Stimulated activated effector memory CD8-positive, alpha-beta T cell treated with anti-CD3 and anti-CD28 coated beads, Interleukin-12 subunit alpha, Interleukin-12 subunit beta, amount 100 ng/mL, for 72 hours (primary cell): ENCODE results near the gene ANGEL1.

Experiments used
- ATAC-seq: fragments of 150-1000 bp; cut with Tn5 transposase; 2 replicates; pipeline ENCODE4 v1.10.0; 2021
- DNase-seq, 2 donors: peaks; one replicate each; pipeline ENCODE4 v3.0.0; 2021 to 2022; ENCODE audit warnings: low spot score in 2 of 2
- H3K27ac Mint-ChIP-seq: one replicate; pipeline ENCODE4 v1.8.0; 2022; ENCODE audit warnings: mild to moderate bottlenecking, mixed read lengths
- H3K36me3 Mint-ChIP-seq: one replicate; pipeline ENCODE4 v1.8.0; 2022; ENCODE audit warnings: mild to moderate bottlenecking, mixed read lengths
- H3K4me1 Mint-ChIP-seq: one replicate; pipeline ENCODE4 v1.8.0; 2022; ENCODE audit warnings: mixed read lengths
- H3K4me3 Mint-ChIP-seq: one replicate; pipeline ENCODE4 v1.8.0; 2022; ENCODE audit warnings: mild to moderate bottlenecking, mixed read lengths
- H3K9me3 Mint-ChIP-seq: one replicate; pipeline ENCODE4 v1.8.0; 2022; ENCODE audit warnings: mixed read lengths

Gene ANGEL1

DNA sequence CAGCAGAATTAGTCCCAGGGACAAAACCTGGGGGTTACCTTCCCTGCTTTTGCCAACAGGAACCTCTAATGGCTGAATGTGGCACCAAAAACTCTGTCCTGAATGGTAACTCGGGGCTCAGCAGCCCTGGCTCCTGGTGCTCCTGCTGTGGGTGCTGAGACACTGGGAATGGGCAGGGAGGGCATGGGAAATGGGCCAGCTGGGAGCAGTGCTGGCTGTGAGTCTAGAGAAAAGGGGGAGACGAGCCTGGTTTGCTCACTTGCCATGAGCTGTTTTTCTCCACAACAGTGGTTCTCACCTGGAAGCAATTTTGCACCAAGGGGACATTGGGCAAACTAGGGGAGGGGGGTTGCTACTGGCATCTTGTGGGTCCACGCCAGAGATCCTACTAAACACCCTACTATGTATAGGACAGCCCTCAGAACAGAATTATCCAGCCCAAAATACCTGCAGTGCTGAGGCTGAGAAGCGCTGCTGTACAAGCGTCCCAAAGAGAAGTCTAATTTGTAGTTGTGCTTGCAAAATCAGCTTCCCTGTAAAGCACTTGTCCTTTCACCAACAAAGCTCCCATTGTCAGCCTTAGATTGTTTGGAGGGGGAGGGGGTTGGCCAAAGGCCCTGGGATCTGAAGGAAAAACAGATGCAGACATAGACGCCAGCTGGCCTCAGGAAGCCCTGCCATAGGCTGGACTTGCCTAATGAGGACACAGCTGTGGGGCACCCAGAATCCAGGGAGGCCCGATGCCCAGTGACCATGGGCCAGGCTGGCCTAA is 17.2 kb upstream of the ANGEL1 start:
- H3K36me3 Mint-ChIP-seq: no peaks in the 10 kb centered on the region
- no peaks in the 10 kb centered on the region for H3K9me3 Mint-ChIP-seq
- no peak for DNase-seq
- H3K4me3 Mint-ChIP-seq: no peak overlapping the region
- no peak for ATAC-seq
- H3K4me1 Mint-ChIP-seq: no peaks in the 10 kb centered on the region
- H3K27ac Mint-ChIP-seq: no peak overlapping the region

DNA sequence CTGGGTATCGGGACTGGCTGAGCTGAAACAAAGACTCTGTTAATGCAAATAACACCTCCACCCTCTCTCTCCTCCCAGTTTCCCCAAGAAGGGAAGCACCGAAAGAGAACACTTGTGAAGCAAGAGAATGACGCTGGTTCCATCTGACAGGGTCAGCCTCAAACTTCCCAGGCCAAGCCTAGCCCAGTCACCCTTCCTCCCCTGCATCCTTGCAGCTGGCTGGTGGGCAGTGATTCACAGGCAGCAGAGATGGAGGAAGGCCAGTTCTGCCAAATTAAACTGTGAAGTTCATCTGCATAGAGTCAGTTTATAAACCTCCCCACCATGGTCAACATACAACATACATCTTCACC is 16.3 kb upstream of the ANGEL1 start:
- no peaks in the 10 kb centered on the region for H3K9me3 Mint-ChIP-seq
- H3K4me1 Mint-ChIP-seq: no peaks in the 10 kb centered on the region
- no peaks in the 10 kb centered on the region for H3K36me3 Mint-ChIP-seq
- H3K4me3 Mint-ChIP-seq: no peak overlapping the region
- ATAC-seq (no peak), DNase-seq (no peak)
- H3K27ac Mint-ChIP-seq: no peak overlapping the region

DNA sequence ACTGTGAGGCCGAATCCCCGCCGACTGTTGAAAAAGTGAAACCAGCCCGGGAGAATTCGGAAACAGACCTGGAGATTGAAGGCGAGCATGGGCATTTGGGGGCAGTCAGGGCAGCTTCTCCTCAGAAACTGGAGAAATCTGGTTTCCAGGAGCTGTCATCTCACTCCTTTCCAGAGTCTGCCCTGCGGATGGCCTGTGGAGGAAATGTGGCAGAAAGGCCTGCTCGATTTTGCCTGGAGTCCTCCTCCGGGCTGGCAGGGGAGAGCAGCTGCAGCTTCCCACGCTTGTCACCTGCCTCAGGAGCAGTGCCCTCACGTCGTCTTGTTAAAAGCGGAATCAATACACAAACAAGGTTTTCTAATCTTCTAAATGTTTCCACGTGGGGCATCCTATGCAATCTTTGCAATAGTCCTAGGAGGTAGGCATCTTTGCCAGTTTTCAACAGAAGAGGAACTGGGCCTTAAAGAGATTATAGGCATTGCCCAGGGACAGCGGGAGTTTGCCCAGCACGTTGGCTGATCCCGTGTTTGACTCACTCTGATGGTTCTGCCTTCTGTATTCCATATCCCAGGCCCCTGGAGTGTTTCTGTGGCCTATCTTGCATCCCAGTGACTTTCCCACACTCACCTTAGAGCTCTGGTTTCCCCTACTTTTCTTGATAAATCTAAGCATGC is 15.8 kb upstream of the ANGEL1 start:
- no peaks in the 10 kb centered on the region for H3K9me3 Mint-ChIP-seq
- no peaks in the 10 kb centered on the region for H3K36me3 Mint-ChIP-seq
- no peak overlapping the region for H3K27ac Mint-ChIP-seq
- ATAC-seq (no peak), DNase-seq (no peak)
- no peak overlapping the region for H3K4me3 Mint-ChIP-seq
- H3K4me1 Mint-ChIP-seq: no peaks in the 10 kb centered on the region

DNA sequence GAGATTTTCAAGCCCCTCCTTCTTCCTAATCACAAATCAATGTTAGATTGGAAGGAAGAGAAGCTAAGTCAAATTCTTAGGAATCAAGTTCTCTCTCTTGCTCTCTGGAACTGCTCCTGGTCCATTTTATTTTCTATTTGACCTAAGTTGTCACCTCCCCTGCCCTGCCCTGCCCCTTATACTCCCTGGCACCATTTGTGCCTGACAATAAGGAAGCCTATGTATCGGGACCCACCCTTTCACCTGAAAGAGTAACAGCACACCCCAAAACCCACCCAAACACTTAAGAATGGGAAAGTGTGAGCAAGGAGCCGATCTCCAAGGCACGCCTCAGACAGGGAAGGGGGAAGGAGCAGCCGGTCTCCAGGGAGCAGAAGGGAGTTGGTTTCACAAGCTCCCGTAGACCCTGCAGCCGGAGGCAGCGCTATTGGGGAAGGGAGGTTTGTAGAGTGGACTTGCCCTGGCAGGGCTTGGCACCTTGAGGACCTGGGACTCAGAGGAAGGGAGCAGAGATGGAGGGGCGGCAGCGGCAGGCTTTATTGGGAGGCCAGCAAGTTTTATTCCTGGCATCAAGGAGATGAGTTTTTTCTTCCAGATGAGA is 15.1 kb upstream of the ANGEL1 start:
- no peaks in the 10 kb centered on the region for H3K9me3 Mint-ChIP-seq
- no peak for DNase-seq
- no peak overlapping the region for H3K27ac Mint-ChIP-seq
- no peaks in the 10 kb centered on the region for H3K36me3 Mint-ChIP-seq
- H3K4me3 Mint-ChIP-seq: no peak overlapping the region
- H3K4me1 Mint-ChIP-seq: no peaks in the 10 kb centered on the region
- no peak for ATAC-seq

DNA sequence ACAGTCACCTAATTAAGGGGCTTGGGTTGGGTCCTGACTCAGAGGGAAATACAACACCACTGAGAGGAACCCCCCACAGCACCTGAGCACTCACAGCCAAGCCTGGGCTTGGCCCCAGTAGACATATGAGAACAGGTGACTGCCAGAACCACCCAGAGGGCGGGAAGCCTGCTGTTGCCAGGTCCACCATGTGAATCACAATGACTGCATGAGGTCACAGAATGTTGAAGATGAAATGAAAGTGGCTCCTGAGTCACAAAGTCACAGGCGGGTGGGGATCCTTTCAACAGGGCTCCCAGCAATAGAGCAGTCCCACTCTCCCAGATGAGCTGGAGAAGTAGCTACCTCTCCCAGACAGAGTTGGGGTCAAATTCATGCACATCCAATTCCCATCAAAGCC is 13.4 kb upstream of the ANGEL1 start, which contains the start of gene LRRC74A:
TSS of gene LRRC74A (plus strand) at position 287 of the 400 bp plus-strand sequence. CDS start 290 bp downstream, outside the sequence.
- no peaks in the 10 kb centered on the region for H3K4me1 Mint-ChIP-seq
- no peak within 1 kb of the TSS for H3K4me3 Mint-ChIP-seq
- no peaks in the 10 kb centered on the region for H3K36me3 Mint-ChIP-seq
- no peak within 1 kb of the TSS for H3K27ac Mint-ChIP-seq
- DNase-seq (no peak), ATAC-seq (peak; percentile 48)
- no peaks in the 10 kb centered on the region for H3K9me3 Mint-ChIP-seq

DNA sequence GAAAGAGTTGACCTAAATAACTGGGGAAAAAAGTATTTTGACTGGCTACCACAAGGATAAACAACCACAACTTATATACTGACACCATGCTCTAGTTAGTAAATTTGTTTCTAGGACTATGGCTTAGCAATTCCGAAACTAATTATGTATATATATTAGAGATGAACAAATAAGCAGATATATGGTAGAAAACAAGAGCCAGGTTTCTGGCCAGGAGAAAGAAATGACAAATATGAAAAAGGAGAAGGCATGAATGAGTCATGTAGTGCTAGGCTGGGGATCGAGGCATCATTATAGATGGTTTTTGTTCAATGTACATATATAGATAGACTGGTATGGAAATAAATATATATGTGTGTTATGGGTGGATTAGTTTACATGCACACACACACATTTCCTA is 8.0 kb upstream of the ANGEL1 start:
- no peak for DNase-seq
- Mint-ChIP-seq H3K9me3 (no peaks in the 10 kb centered on the region), H3K27ac (no peak overlapping the region), H3K4me1 (no peaks in the 10 kb centered on the region), H3K4me3 (no peak overlapping the region), H3K36me3 (no peaks in the 10 kb centered on the region)
- ATAC-seq: peak; percentile 68

DNA sequence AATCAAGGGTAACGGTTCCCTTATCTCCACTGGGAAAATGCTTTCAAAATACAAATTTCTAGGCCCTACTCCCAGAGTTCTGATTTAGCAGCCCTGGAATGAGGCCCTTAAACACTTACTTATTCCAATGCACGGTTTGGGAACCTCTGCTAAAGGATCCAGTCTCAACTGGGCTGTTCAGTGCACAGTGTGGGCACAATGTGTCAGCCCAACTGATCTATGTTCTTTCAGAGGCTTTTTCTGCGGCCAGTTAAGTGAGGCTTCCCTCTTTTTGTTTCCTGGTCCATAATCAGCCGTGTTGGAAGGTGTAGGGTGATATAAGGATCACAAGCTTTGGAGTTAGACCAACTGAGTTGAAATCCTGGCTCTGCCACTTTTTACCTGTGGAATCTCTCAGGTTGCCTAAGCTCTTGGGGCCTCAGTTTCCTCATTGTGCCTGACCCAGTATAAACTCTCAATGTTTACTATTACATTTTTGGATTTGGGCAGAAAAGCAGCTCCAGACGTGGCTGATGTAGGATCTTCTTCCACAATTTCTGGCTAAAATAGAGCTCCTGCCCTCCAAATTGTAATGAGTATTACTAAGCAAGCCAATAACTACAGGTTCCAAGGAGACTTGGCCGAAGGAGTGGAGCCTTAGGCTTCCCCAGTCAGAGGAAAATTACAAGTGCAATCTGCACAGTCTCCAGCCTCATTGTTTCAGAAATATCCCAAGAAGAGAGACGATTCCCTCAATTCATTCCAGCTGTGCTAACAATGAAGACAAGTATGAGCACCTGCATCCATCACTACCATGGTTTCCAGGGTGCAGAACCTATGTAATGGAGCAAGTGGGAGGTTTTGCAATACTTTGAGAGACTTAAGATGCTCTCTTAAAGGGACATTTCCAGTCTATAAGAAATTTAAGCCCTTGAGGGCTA is 2.3 kb upstream of the ANGEL1 start:
- H3K4me1 Mint-ChIP-seq: peaks cover 18% of the 10 kb centered on the region
- no peak overlapping the region for H3K27ac Mint-ChIP-seq
- peaks cover 15% of the 10 kb centered on the region for H3K36me3 Mint-ChIP-seq
- no peaks in the 10 kb centered on the region for H3K9me3 Mint-ChIP-seq
- DNase-seq (no peak), ATAC-seq (no peak)
- H3K4me3 Mint-ChIP-seq: no peak overlapping the region

DNA sequence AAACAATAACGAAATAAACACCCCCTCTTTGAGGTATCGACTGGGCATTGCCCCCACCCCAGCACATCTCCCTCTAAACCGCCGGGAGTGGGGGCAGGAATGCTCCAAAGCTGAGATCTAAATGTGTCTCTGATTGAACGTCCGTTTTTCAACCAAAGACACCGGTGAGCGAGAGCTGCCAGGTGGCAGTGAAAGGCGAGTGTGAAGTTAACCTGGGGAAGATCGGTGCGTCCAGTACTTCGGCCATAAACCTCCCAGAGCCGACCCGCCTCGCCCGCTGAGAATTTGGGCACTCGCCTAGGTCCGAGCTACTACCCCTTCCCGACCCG is 625 bp downstream of the ANGEL1 start:
- ATAC-seq: no peak
- Mint-ChIP-seq H3K4me1 (peaks cover 18% of the 10 kb centered on the region), H3K9me3 (no peaks in the 10 kb centered on the region), H3K36me3 (peaks cover 30% of the 10 kb centered on the region), H3K27ac (peak overlapping the region; percentile 95), H3K4me3 (peak overlapping the region; percentile 92)
- DNase-seq: no peak

DNA sequence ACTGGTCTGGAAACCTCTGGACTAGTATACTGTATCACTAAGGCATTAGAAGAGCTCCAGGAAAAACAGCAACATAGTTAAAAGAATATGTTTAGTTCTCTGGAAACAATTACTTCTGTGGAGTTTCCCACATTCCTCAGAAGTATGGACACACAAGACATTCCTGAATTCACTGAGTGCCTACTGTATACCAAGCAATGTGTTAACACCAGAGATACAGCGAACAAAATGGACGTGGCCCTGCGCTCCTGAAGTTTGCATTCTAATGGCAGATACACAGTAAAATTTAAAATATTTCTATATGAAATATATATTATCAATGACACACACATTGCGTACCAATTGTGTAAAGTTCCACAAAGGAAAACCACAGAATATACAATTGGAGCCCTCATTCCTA is 1.1 kb downstream of the ANGEL1 start:
- DNase-seq: no peak
- peak overlapping the region; percentile 92 for H3K4me3 Mint-ChIP-seq
- no peaks in the 10 kb centered on the region for H3K9me3 Mint-ChIP-seq

DNA sequence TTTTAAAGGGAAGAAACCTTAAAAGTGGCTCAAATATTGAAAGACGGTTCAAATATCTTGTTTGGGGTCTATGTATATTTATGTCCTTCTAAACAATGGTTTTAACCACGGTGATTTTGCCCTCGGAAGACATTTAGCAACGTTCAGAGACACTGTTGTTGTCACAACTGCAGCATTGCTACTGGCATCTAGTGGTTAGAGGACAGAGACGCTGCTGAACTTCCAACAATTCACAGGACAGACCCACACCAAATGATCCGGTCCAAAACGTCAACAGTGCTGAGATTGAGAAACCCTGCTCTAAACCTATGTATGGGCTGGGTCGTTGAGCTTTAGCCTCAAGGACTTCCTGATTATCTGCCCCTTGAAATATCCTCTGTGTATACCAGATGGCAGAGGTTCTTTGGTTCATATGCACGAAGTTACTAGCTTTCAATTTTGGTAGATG is 1.7 kb downstream of the ANGEL1 start:
- H3K4me3 Mint-ChIP-seq: peak overlapping the region; percentile 92
- no peaks in the 10 kb centered on the region for H3K9me3 Mint-ChIP-seq
- peak overlapping the region; percentile 95 for H3K27ac Mint-ChIP-seq
- peaks cover 36% of the 10 kb centered on the region for H3K36me3 Mint-ChIP-seq
- ATAC-seq: no peak
- peaks cover 18% of the 10 kb centered on the region for H3K4me1 Mint-ChIP-seq
- DNase-seq: no peak

More for the DNA sequence above, 1.1 kb downstream of the ANGEL1 start:
- Mint-ChIP-seq H3K4me1 (peaks cover 18% of the 10 kb centered on the region), H3K27ac (peak overlapping the region; percentile 95), H3K36me3 (peaks cover 30% of the 10 kb centered on the region)
- ATAC-seq: no peak

DNA sequence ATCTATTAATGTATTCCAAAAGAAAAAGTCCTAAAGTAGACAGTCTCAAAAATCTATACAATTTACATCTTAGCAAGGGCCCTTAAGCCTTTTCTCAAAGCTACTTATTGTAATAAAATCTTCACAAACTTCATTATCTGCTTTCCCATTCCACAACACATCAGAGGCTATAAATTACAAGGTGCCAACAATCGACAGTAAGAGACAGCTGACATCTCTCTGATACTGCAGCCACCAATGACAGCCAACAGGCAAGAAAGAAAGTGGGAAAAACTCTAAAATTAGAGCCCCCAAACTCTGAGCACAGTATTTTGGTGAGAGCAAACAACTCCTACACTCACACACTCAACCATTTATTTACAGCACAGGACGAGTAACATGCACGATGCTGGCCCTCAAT is 2.2 kb downstream of the ANGEL1 start:
- no peaks in the 10 kb centered on the region for H3K9me3 Mint-ChIP-seq
- H3K27ac Mint-ChIP-seq: peak overlapping the region; percentile 95
- peak overlapping the region; percentile 92 for H3K4me3 Mint-ChIP-seq
- no peak for DNase-seq
- H3K4me1 Mint-ChIP-seq: peaks cover 18% of the 10 kb centered on the region
- ATAC-seq: no peak
- peaks cover 40% of the 10 kb centered on the region for H3K36me3 Mint-ChIP-seq

DNA sequence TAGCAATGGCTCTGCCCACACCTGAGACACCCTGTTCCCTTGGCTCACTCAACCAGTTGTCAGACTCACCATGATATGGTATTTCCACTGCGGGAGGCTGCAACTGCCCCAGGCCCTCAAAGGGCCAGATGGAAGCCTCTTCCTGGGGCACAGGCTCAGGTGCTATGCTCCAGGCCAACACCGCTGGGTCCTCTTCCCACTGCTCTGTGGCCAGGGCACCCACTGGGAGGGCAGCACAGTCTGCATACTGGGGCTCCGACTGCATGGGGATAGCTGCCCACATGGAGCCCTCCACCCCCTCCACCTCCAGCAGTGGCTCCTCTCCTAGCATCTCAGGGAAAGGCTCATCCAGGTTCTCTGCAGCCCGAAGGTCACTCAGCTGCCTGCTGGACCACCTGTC is 3.7 kb downstream of the ANGEL1 start:
- DNase-seq: no peak
- no peak overlapping the region for H3K4me3 Mint-ChIP-seq
- H3K36me3 Mint-ChIP-seq: peaks cover 46% of the 10 kb centered on the region
- H3K9me3 Mint-ChIP-seq: no peaks in the 10 kb centered on the region
- no peak for ATAC-seq
- peak overlapping the region; percentile 48 for H3K27ac Mint-ChIP-seq
- peaks cover 18% of the 10 kb centered on the region for H3K4me1 Mint-ChIP-seq

DNA sequence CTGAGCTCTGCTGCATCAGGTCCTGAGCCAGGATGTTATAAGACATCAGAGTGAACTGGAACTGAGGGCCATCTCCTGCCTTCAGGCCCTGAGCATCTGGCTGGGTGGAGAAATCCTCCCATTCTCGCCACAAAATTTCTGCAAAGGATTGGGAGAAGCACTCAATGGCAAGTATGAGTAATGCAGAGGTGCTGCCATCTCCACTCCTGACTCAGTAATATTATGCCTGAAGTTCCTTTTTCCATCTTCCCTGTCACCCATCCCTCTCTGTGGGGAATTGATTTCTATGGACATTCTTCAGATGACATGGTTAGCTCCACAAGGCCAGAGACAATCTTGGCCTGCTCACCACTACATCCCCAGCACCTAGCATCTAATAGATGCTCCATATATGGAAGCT is 4.7 kb downstream of the ANGEL1 start:
- Mint-ChIP-seq H3K4me3 (no peak overlapping the region), H3K27ac (no peak overlapping the region), H3K9me3 (no peaks in the 10 kb centered on the region), H3K4me1 (peaks cover 18% of the 10 kb centered on the region), H3K36me3 (peaks cover 52% of the 10 kb centered on the region)
- ATAC-seq (no peak), DNase-seq (no peak)

DNA sequence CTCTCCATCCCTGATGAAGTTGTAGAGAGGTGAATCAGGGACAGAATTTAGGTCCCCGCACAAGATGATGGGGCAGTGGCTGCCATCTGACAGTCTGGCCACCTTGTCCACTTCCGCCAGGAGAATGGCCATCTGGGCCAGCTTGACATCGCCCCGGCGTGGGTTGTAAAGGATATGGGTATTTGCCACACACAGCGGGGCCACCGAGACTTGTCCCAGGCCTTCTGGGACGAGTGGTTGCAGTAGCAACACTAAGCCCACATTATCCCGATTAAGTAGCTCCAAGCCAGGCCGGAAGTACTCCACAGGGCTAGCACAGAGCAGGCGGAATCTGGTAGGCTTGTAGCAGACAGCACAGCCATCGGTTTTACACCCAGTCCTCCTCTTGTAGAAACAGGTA is 6.2 kb downstream of the ANGEL1 start:
- Mint-ChIP-seq H3K27ac (no peak overlapping the region), H3K36me3 (peaks cover 55% of the 10 kb centered on the region), H3K4me3 (no peak overlapping the region), H3K4me1 (peaks cover 11% of the 10 kb centered on the region), H3K9me3 (no peaks in the 10 kb centered on the region)
- ATAC-seq (no peak), DNase-seq (no peak)

DNA sequence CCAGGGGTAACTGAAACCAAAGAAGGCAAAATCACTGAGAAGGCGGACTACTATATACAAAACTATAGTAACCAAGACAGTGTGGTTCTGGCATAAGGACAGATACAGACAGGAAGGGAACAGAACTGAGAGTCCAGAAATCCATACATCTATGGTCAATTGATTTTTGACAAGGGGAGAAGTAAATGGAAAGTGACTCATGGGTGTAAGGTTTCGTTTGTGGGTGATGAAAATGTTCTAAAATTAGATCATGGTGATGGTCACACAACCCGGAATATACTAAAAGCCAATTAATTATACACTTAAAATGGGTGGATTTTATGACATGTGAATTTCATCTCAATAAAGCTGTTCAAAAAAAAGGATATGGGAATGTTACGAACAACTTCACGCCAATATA is 18.7 kb downstream of the ANGEL1 start:
- Mint-ChIP-seq H3K4me3 (no peak overlapping the region), H3K9me3 (no peaks in the 10 kb centered on the region), H3K36me3 (peaks cover 84% of the 10 kb centered on the region), H3K27ac (no peak overlapping the region), H3K4me1 (no peaks in the 10 kb centered on the region)
- ATAC-seq (no peak), DNase-seq (no peak)
